ENCODE measurements around the gene DIP2A.

Gene DIP2A

DNA sequence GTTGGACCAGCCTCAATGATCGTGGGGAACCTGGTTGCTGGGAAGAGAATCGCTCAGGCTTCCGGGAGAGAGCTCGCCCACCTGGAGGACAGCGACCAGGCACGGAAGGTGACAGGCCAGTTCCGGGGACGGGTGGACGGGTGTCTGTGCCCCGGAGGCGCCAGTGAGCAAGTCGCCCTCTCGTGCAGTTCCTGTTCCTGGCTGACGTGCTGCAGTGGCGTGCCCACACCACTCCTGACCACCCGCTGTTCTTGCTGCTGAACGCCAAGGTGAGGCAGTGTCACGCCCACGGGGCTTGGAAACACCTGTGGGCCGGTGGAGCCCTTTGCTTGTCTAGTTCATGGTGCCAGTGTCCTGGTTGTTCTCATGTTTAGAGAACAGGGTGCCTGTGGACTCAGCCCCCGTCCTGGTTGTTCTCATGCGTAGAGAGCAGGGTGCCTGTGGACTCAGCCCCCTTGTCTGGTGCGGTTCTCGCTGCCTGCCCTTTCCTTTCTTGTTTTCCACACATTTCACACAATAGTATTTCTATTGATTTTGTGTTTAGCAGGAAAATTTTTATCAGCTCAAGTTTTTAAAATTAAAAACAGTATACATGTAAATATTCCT lies 93.0 kb downstream of the DIP2A start:
- H3K4ac ChIP-seq (ENCODE audit: low read depth, low read length): no peak overlapping the region
- no peak overlapping the region for H2AK5ac ChIP-seq (ENCODE audit: low read length)
- H4K8ac ChIP-seq (ENCODE audit: low read depth, low read length): no peak overlapping the region
- peak overlapping the region; percentile 47 for H3K4me3 ChIP-seq (ENCODE audit: low read depth, low read length)
- H2AFZ ChIP-seq (ENCODE audit: insufficient read depth, low read length, poor library complexity): no peak overlapping the region
- DNase-seq: no peak
- H2BK5ac ChIP-seq (ENCODE audit: low read depth, low read length, poor library complexity): no peak overlapping the region
- peak overlapping the region; percentile 22 for H3K9ac ChIP-seq (ENCODE audit: low read length)
- H3K23ac ChIP-seq (ENCODE audit: low read length): no peak overlapping the region
- peaks cover 59 to 64% of the 10 kb centered on the region in 2 experiments for H3K36me3 ChIP-seq (ENCODE audit: control insufficient read depth in 1 of 2, insufficient read depth in 2 of 2, low read length in 2 of 2)
- no peak overlapping the region for H3K18ac ChIP-seq (ENCODE audit: low read length)
- no peak overlapping the region for H2BK12ac ChIP-seq (ENCODE audit: low read length)
- no peak overlapping the region for H4K12ac ChIP-seq (ENCODE audit: low read depth, low read length)
- no peak overlapping the region for H3K27ac ChIP-seq (ENCODE audit: low read depth, low read length)
- WGBS (ENCODE audit: extremely low coverage, insufficient coverage, insufficient read length): no CpG with 5 or more reads among the region's 24 CpGs
- H3K9me3 ChIP-seq (ENCODE audit: insufficient read depth, low read depth, low read length): no peaks in the 10 kb centered on the region
- no peaks in the 10 kb centered on the region for H3K79me1 ChIP-seq (ENCODE audit: low read length)
- H3K27me3 ChIP-seq (ENCODE audit: insufficient read depth, low read length): no peaks in the 10 kb centered on the region
- no peaks in the 10 kb centered on the region for H3K79me2 ChIP-seq (ENCODE audit: control insufficient read depth, insufficient read depth, low read length, poor library complexity)
- no peak overlapping the region for H2BK120ac ChIP-seq (ENCODE audit: insufficient read depth, low read length, poor library complexity)
- no peaks in the 10 kb centered on the region for H3K4me1 ChIP-seq (ENCODE audit: control insufficient read depth in 1 of 2, insufficient read depth in 2 of 2, low read length in 2 of 2)
- no peak overlapping the region for H3K14ac ChIP-seq (ENCODE audit: low read length)
- no peak overlapping the region for H4K91ac ChIP-seq (ENCODE audit: low read depth, low read length)
- no peak overlapping the region for H3K4me2 ChIP-seq (ENCODE audit: low read length)

DNA sequence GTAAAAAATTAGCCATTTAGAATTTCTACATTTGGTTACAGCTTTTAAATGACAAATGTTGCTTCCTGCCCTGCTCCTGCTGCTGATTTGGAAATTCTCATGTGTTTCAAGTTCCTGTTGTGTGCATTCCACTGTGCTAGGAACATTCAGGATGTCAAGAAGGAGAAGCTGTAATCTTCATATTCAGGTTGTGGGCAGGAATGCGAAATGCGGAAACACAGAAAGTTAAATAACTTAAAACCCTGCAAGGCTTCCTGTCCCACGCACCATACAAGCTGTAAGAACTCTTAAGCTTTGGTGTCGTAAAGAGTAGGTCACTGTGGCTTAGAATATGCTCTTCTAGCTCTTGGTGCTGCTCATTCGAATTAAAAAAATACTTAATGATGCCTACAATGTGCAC lies 93.6 kb downstream of the DIP2A start:
- Histone ChIP-seq H3K36me3 (ENCODE audit: control insufficient read depth in 1 of 2, insufficient read depth in 2 of 2, low read length in 2 of 2) (peaks cover 62 to 68% of the 10 kb centered on the region in 2 experiments), H2BK5ac (ENCODE audit: low read depth, low read length, poor library complexity) (no peak overlapping the region), H3K14ac (ENCODE audit: low read length) (no peak overlapping the region), H2BK12ac (ENCODE audit: low read length) (no peak overlapping the region), H2BK120ac (ENCODE audit: insufficient read depth, low read length, poor library complexity) (no peak overlapping the region), H4K12ac (ENCODE audit: low read depth, low read length) (no peak overlapping the region), H3K4me2 (ENCODE audit: low read length) (no peak overlapping the region), H2AK5ac (ENCODE audit: low read length) (no peak overlapping the region), H3K9ac (ENCODE audit: low read length) (no peak overlapping the region), H3K9me3 (ENCODE audit: insufficient read depth, low read depth, low read length) (no peaks in the 10 kb centered on the region), H3K18ac (ENCODE audit: low read length) (no peak overlapping the region), H3K4me3 (ENCODE audit: low read depth, low read length) (no peak overlapping the region), H3K4ac (ENCODE audit: low read depth, low read length) (no peak overlapping the region), H3K27ac (ENCODE audit: low read depth, low read length) (no peak overlapping the region), H3K23ac (ENCODE audit: low read length) (no peak overlapping the region), H3K27me3 (ENCODE audit: insufficient read depth, low read length) (no peaks in the 10 kb centered on the region), H4K91ac (ENCODE audit: low read depth, low read length) (no peak overlapping the region), H4K8ac (ENCODE audit: low read depth, low read length) (no peak overlapping the region), H3K79me1 (ENCODE audit: low read length) (no peaks in the 10 kb centered on the region), H3K79me2 (ENCODE audit: control insufficient read depth, insufficient read depth, low read length, poor library complexity) (no peaks in the 10 kb centered on the region), H3K4me1 (ENCODE audit: control insufficient read depth in 1 of 2, insufficient read depth in 2 of 2, low read length in 2 of 2) (no peaks in the 10 kb centered on the region), H2AFZ (ENCODE audit: insufficient read depth, low read length, poor library complexity) (no peak overlapping the region)
- WGBS (ENCODE audit: extremely low coverage, insufficient coverage, insufficient read length): no CpG with 5 or more reads among the region's 5 CpGs
- DNase-seq: no peak

DNA sequence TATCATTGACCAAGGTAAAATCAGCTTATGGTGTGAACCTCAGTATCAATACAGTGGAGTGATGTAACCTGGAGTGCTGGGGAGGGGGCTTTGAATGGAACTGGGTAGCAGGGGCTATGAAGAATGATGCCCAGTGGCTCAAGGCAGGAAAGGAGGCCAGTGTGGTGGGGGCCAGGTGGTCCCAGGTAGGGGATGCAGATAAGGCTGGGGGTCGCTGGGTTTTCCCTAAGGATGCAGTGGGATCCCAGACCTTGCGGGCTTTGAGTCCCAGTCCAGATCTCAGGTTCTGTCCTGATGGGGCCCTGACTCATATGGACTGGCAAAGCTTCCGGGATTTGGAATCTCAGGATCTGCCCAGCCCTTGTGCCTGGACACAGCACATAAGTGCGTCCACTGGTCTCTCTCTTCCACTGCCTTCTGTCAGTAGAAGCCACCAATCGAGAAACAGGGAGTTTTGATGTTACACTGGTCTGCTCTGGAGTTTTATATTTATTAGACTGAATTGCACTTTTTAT lies 94.2 kb downstream of the DIP2A start:
- Histone ChIP-seq H4K8ac (ENCODE audit: low read depth, low read length) (no peak overlapping the region), H3K4me3 (ENCODE audit: low read depth, low read length) (no peak overlapping the region), H3K9me3 (ENCODE audit: insufficient read depth, low read depth, low read length) (no peaks in the 10 kb centered on the region), H3K14ac (ENCODE audit: low read length) (no peak overlapping the region), H2AFZ (ENCODE audit: insufficient read depth, low read length, poor library complexity) (no peak overlapping the region), H3K79me2 (ENCODE audit: control insufficient read depth, insufficient read depth, low read length, poor library complexity) (no peaks in the 10 kb centered on the region), H2BK5ac (ENCODE audit: low read depth, low read length, poor library complexity) (no peak overlapping the region), H3K9ac (ENCODE audit: low read length) (no peak overlapping the region), H3K18ac (ENCODE audit: low read length) (no peak overlapping the region), H2BK12ac (ENCODE audit: low read length) (no peak overlapping the region), H2AK5ac (ENCODE audit: low read length) (no peak overlapping the region), H2BK120ac (ENCODE audit: insufficient read depth, low read length, poor library complexity) (no peak overlapping the region), H3K4me1 (ENCODE audit: control insufficient read depth in 1 of 2, insufficient read depth in 2 of 2, low read length in 2 of 2) (no peaks in the 10 kb centered on the region), H3K4ac (ENCODE audit: low read depth, low read length) (no peak overlapping the region), H3K27me3 (ENCODE audit: insufficient read depth, low read length) (no peaks in the 10 kb centered on the region), H4K91ac (ENCODE audit: low read depth, low read length) (no peak overlapping the region), H3K27ac (ENCODE audit: low read depth, low read length) (no peak overlapping the region), H3K4me2 (ENCODE audit: low read length) (no peak overlapping the region), H3K23ac (ENCODE audit: low read length) (no peak overlapping the region), H4K12ac (ENCODE audit: low read depth, low read length) (no peak overlapping the region), H3K79me1 (ENCODE audit: low read length) (no peaks in the 10 kb centered on the region), H3K36me3 (ENCODE audit: control insufficient read depth in 1 of 2, insufficient read depth in 2 of 2, low read length in 2 of 2) (peaks cover 64 to 72% of the 10 kb centered on the region in 2 experiments)
- no CpG with 5 or more reads among the region's 5 CpGs for WGBS (ENCODE audit: extremely low coverage, insufficient coverage, insufficient read length)
- DNase-seq: no peak

DNA sequence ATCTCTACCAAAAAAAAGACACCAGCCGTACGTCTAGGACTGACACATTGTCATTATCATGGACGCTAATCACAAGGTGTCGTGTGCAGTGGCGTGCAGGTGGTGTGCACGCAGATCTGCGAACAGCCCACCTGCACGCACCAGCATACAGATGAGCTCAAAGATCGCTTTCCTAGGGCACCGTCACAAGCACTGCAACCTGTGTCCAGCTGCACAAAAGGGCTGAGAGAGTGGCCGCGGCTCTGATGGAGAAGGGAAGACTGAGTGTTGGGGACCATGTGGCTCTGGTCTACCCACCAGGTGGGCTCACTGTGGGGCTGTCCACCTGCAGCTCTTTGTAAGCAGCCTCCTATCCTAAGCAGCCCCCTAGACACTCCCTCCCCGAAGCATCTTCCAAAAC lies 95.3 kb downstream of the DIP2A start:
- Histone ChIP-seq H4K91ac (ENCODE audit: low read depth, low read length) (no peak overlapping the region), H3K9ac (ENCODE audit: low read length) (no peak overlapping the region), H3K4ac (ENCODE audit: low read depth, low read length) (no peak overlapping the region), H3K36me3 (ENCODE audit: control insufficient read depth in 1 of 2, insufficient read depth in 2 of 2, low read length in 2 of 2) (peaks cover 63 to 72% of the 10 kb centered on the region in 2 experiments), H3K27me3 (ENCODE audit: insufficient read depth, low read length) (no peaks in the 10 kb centered on the region), H3K4me3 (ENCODE audit: low read depth, low read length) (no peak overlapping the region), H3K23ac (ENCODE audit: low read length) (no peak overlapping the region), H3K4me2 (ENCODE audit: low read length) (no peak overlapping the region), H3K79me2 (ENCODE audit: control insufficient read depth, insufficient read depth, low read length, poor library complexity) (no peaks in the 10 kb centered on the region), H2AFZ (ENCODE audit: insufficient read depth, low read length, poor library complexity) (no peak overlapping the region), H3K79me1 (ENCODE audit: low read length) (no peaks in the 10 kb centered on the region), H3K18ac (ENCODE audit: low read length) (no peak overlapping the region), H3K9me3 (ENCODE audit: insufficient read depth, low read depth, low read length) (no peaks in the 10 kb centered on the region), H3K27ac (ENCODE audit: low read depth, low read length) (no peak overlapping the region), H3K14ac (ENCODE audit: low read length) (no peak overlapping the region), H2AK5ac (ENCODE audit: low read length) (no peak overlapping the region), H2BK120ac (ENCODE audit: insufficient read depth, low read length, poor library complexity) (no peak overlapping the region), H3K4me1 (ENCODE audit: control insufficient read depth in 1 of 2, insufficient read depth in 2 of 2, low read length in 2 of 2) (no peaks in the 10 kb centered on the region), H2BK5ac (ENCODE audit: low read depth, low read length, poor library complexity) (no peak overlapping the region), H4K12ac (ENCODE audit: low read depth, low read length) (no peak overlapping the region), H4K8ac (ENCODE audit: low read depth, low read length) (no peak overlapping the region), H2BK12ac (ENCODE audit: low read length) (no peak overlapping the region)
- DNase-seq: no peak
- WGBS (ENCODE audit: extremely low coverage, insufficient coverage, insufficient read length): no CpG with 5 or more reads among the region's 13 CpGs

Measured in trophoblast cell (in vitro differentiated cells and primary cell).